Lung (tissue), 12 donors: ENCODE measurements around the gene DOCK2. TPM values are rescaled to one million over a fixed set of nuclear protein-coding genes. Genes with fewer than 3 reads are reported as not detected.

Source experiments
- ATAC-seq: fragments of 200-7000 bp; cut with Tn5 transposase; one replicate; pipeline ENCODE4 v1.9.1; 2020; ENCODE audit warnings: moderate number of reproducible peaks; ENCODE audit not compliant: insufficient read depth, low FRiP score
- DNase-seq, 3 donors: peaks; one replicate each; pipeline ENCODE4 v3.0.0-alpha.2; 2013 to 2017
- H3K27ac ChIP-seq, 2 donors: one replicate each; pipeline ENCODE4 v1.5.1; 2013; ENCODE audit warnings: mild to moderate bottlenecking in 2 of 2, moderate library complexity in 2 of 2, control low read depth in 1 of 2, inconsistent platforms in 1 of 2, low read depth in 1 of 2, low read length in 1 of 2
- H3K27me3 ChIP-seq, 3 donors: one replicate each; pipeline ENCODE4 v1.5.1; 2013; ENCODE audit warnings: low read length in 2 of 3; ENCODE audit not compliant: control insufficient read depth in 3 of 3, insufficient read depth in 3 of 3
- H3K36me3 ChIP-seq, 4 donors: one replicate each; pipeline ENCODE4 v1.5.1; 2013; ENCODE audit warnings: low read length in 4 of 4, mild to moderate bottlenecking in 1 of 4, moderate library complexity in 1 of 4; ENCODE audit not compliant: control insufficient read depth in 4 of 4, insufficient read depth in 4 of 4
- H3K4me1 ChIP-seq, 5 donors: one replicate each; pipeline ENCODE4 v1.5.1; 2013; ENCODE audit warnings: low read length in 5 of 5, mild to moderate bottlenecking in 2 of 5, moderate library complexity in 1 of 5; ENCODE audit not compliant: control insufficient read depth in 5 of 5, insufficient read depth in 5 of 5
- H3K4me3 ChIP-seq: one replicate; pipeline ENCODE4 v1.5.1; 2013; ENCODE audit warnings: mild to moderate bottlenecking, control low read depth, moderate library complexity
- H3K9ac ChIP-seq, 2 donors: one replicate each; pipeline ENCODE4 v1.5.1; 2013; ENCODE audit warnings: low read length in 2 of 2, control low read depth in 1 of 2; ENCODE audit not compliant: insufficient read depth in 1 of 2
- H3K9me3 ChIP-seq, 4 donors: one replicate each; pipeline ENCODE4 v1.5.1; 2013; ENCODE audit warnings: low read length in 3 of 4, mild to moderate bottlenecking in 1 of 4, moderate library complexity in 1 of 4; ENCODE audit not compliant: control insufficient read depth in 4 of 4, insufficient read depth in 3 of 4
- CTCF ChIP-seq: IDR thresholded peaks from 2 replicates; pipeline ENCODE4 v1.5.1; 2012; ENCODE audit warnings: mild to moderate bottlenecking; ENCODE audit errors: control extremely low read depth, extremely low read depth
- WGBS, 2 donors: extraction: QIAGEN DNeasy Blood & Tissue Kit; methylation state at CpG; one replicate each; pipeline ENCODE4 v1.1.7; 2013; 5-methylcytosine and 5-hydroxymethylcytosine counted together
- polyA plus RNA-seq, 2 donors: library from polyadenylated mRNA; stranded (reverse); fragments of 200-250 nt; gene quantifications; one replicate each; pipeline ENCODE4 v1.2.1, GENCODE V29; 2013
- total RNA-seq, 2 donors: library from RNA; depleted of rRNA in 1 of 2; stranded (reverse); fragments of >200 nt in 1 of 2; gene quantifications; one replicate each; pipeline ENCODE4 v1.2.1, GENCODE V29; 2014 to 2021
- donor health status: control.
- donor health status: control.
- donor health status: Bipolar disorder and iron deficiency.
- donor health status: healthy.
- donor health status: DM: yes; HTN: yes; CAD: no.

The DOCK2 gene
- total and polyA plus RNA-seq, 4 donors = 9.6 to 66.6 (median 43.4) TPM

- Histone ChIP-seq H3K27ac (no peak overlapping the region), H3K4me1 (no peaks in the 10 kb centered on the region), H3K36me3 (no peaks in the 10 kb centered on the region), H3K27me3 (no peaks in the 10 kb centered on the region), H3K4me3 (no peak overlapping the region), H3K9me3 (peaks cover 0 to 2% (median 0%) of the 10 kb centered on the region in 4 donors), H3K9ac (no peak overlapping the region)
- ATAC-seq = no peak
- no peak for TF ChIP-seq CTCF
- no peak for DNase-seq
- WGBS, 2 donors = 75 to 87% methylated on average over 2 of the region's 2 CpGs
These were observed 249.0 kb downstream of the DOCK2 start for GRCh38 chr5:169886033-169886432.

- H3K9me3 ChIP-seq = peaks cover 0 to 2% (median 0%) of the 10 kb centered on the region in 4 donors
- 92% methylated on average over 4 of the region's 4 CpGs for WGBS, 2 donors
- no peaks in the 10 kb centered on the region for H3K4me1 ChIP-seq
- H3K27ac ChIP-seq = no peak overlapping the region
- no peak overlapping the region for H3K4me3 ChIP-seq
- ATAC-seq = no peak
- TF ChIP-seq CTCF = no peak
- DNase-seq = no peak
- H3K36me3 ChIP-seq = no peaks in the 10 kb centered on the region
- H3K27me3 ChIP-seq = no peaks in the 10 kb centered on the region
- no peak overlapping the region for H3K9ac ChIP-seq
These were observed 249.6 kb downstream of the DOCK2 start for GRCh38 chr5:169886677-169887076.

- H3K36me3 ChIP-seq = no peaks in the 10 kb centered on the region
- no peaks in the 10 kb centered on the region for H3K9me3 ChIP-seq
- H3K4me1 ChIP-seq = peaks cover 0 to 5% (median 0%) of the 10 kb centered on the region in 5 donors
- ATAC-seq (no peak), DNase-seq (no peak)
- WGBS, 2 donors = 84 to 85% methylated on average over 4 of the region's 4 CpGs
- H3K27ac ChIP-seq = no peak overlapping the region
- H3K9ac ChIP-seq = no peak overlapping the region
- no peaks in the 10 kb centered on the region for H3K27me3 ChIP-seq
- TF ChIP-seq CTCF = no peak
- no peak overlapping the region for H3K4me3 ChIP-seq
These were observed 252.5 kb downstream of the DOCK2 start for GRCh38 chr5:169889572-169889971.

- TF ChIP-seq CTCF = no peak
- no peaks in the 10 kb centered on the region for H3K9me3 ChIP-seq
- H3K27ac ChIP-seq = no peak overlapping the region
- H3K27me3 ChIP-seq = no peaks in the 10 kb centered on the region
- no peaks in the 10 kb centered on the region for H3K36me3 ChIP-seq
- H3K4me1 ChIP-seq = peaks cover 0 to 23% (median 0%) of the 10 kb centered on the region in 5 donors
- no peak overlapping the region for H3K4me3 ChIP-seq
- H3K9ac ChIP-seq = no peak overlapping the region
- ATAC-seq (no peak), DNase-seq (no peak)
These were observed 255.9 kb downstream of the DOCK2 start for GRCh38 chr5:169893010-169893409.
